ENCODE results near the gene VWDE. TPM values are rescaled to one million over a fixed set of nuclear protein-coding genes. Genes with fewer than 3 reads are reported as not detected.
A peak's percentile ranks its signal among the peaks of the same experiment; 100 is the strongest.

Gene VWDE
- total RNA-seq, 1 experiment from 2014 or later, result 3.1 TPM

- BruUV-seq (replicated peaks), result no TSS peak
- no peak overlapping the region for H3K4me3 Mint-ChIP-seq (ENCODE audit: unreplicated experiment)
- no peaks in the 10 kb centered on the region for H3K36me3 Mint-ChIP-seq (ENCODE audit: insufficient read depth, unreplicated experiment)
- no peaks in the 10 kb centered on the region for H3K9me3 Mint-ChIP-seq (ENCODE audit: unreplicated experiment)
- no peaks in the 10 kb centered on the region for H3K4me1 Mint-ChIP-seq (ENCODE audit: insufficient read depth, unreplicated experiment)
- ChIA-PET CTCF (interaction anchor here (0.7 to 2.1 kb wide), 7 partner anchors 12 to 946 kb away, joined by 3 to 16 read pairs (median 4); partner anchors contain the start of genes THSD7A and TMEM106B), POLR2A (interaction anchor here (0.7 kb wide), 1 partner anchor 109 kb away, joined by 3 read pairs; the partner anchor contains the start of gene TMEM106B)
- no peaks in the 10 kb centered on the region for H3K27me3 Mint-ChIP-seq (ENCODE audit: insufficient read depth, unreplicated experiment)
- H3K27ac Mint-ChIP-seq (ENCODE audit: low read depth, unreplicated experiment), result no peak overlapping the region
- DNase-seq (ENCODE audit: unreplicated experiment), result no peak
- no peak for TF ChIP-seq CTCF (IDR thresholded peaks at IDR 0.05; ENCODE audit: unreplicated experiment)
- intact Hi-C loops (cut with micrococcal nuclease), result loop anchor here (5.0 to 10.0 kb wide), 2 partner anchors 766 to 948 kb away; no protein-coding TSS in a partner anchor
Observed at GRCh38 chr7:12320241-12320986, 83.3 kb downstream of the VWDE start.

GRCh38 chr7:12317675-12318074 lies 86.0 kb downstream of the VWDE start:
- no peak for DNase-seq (ENCODE audit: unreplicated experiment)
- no peak for TF ChIP-seq CTCF (IDR thresholded peaks at IDR 0.05; ENCODE audit: unreplicated experiment)
- CTCF ChIA-PET, result interaction anchor here (1.6 kb wide), 1 partner anchor 244 kb away, joined by 3 read pairs; no protein-coding TSS in a partner anchor
- POLR2A ChIA-PET, result interaction anchor here (1.4 kb wide), 1 partner anchor 106 kb away, joined by 9 read pairs; the partner anchor contains the start of gene TMEM106B
- H3K4me3 Mint-ChIP-seq (ENCODE audit: unreplicated experiment), result no peak overlapping the region
- no TSS peak for BruUV-seq (replicated peaks)
- H3K9me3 Mint-ChIP-seq (ENCODE audit: unreplicated experiment), result no peaks in the 10 kb centered on the region
- no peaks in the 10 kb centered on the region for H3K4me1 Mint-ChIP-seq (ENCODE audit: insufficient read depth, unreplicated experiment)
- H3K36me3 Mint-ChIP-seq (ENCODE audit: insufficient read depth, unreplicated experiment), result no peaks in the 10 kb centered on the region
- no peak overlapping the region for H3K27ac Mint-ChIP-seq (ENCODE audit: low read depth, unreplicated experiment)
- intact Hi-C loops (cut with micrococcal nuclease), result no loop called here
- H3K27me3 Mint-ChIP-seq (ENCODE audit: insufficient read depth, unreplicated experiment), result no peaks in the 10 kb centered on the region

GRCh38 chr7:12316925-12317324 lies 86.7 kb downstream of the VWDE start:
- POLR2A ChIA-PET, result no interaction called here
- Mint-ChIP-seq H3K4me1 (ENCODE audit: insufficient read depth, unreplicated experiment) (no peaks in the 10 kb centered on the region), H3K4me3 (ENCODE audit: unreplicated experiment) (no peak overlapping the region), H3K27ac (ENCODE audit: low read depth, unreplicated experiment) (no peak overlapping the region), H3K9me3 (ENCODE audit: unreplicated experiment) (no peaks in the 10 kb centered on the region), H3K36me3 (ENCODE audit: insufficient read depth, unreplicated experiment) (no peaks in the 10 kb centered on the region), H3K27me3 (ENCODE audit: insufficient read depth, unreplicated experiment) (no peaks in the 10 kb centered on the region)
- intact Hi-C loops (cut with micrococcal nuclease), result no loop called here
- no peak for TF ChIP-seq CTCF (IDR thresholded peaks at IDR 0.05; ENCODE audit: unreplicated experiment)
- no TSS peak for BruUV-seq (replicated peaks)
- CTCF ChIA-PET, result interaction anchor here (1.6 kb wide), 1 partner anchor 244 kb away, joined by 3 read pairs; no protein-coding TSS in a partner anchor
- DNase-seq (ENCODE audit: unreplicated experiment), result no peak

GRCh38 chr7:12315049-12315448 lies 88.6 kb downstream of the VWDE start:
- Mint-ChIP-seq H3K36me3 (ENCODE audit: insufficient read depth, unreplicated experiment) (no peaks in the 10 kb centered on the region), H3K4me3 (ENCODE audit: unreplicated experiment) (no peak overlapping the region), H3K27me3 (ENCODE audit: insufficient read depth, unreplicated experiment) (no peaks in the 10 kb centered on the region), H3K9me3 (ENCODE audit: unreplicated experiment) (no peaks in the 10 kb centered on the region), H3K27ac (ENCODE audit: low read depth, unreplicated experiment) (no peak overlapping the region), H3K4me1 (ENCODE audit: insufficient read depth, unreplicated experiment) (no peaks in the 10 kb centered on the region)
- no peak for TF ChIP-seq CTCF (IDR thresholded peaks at IDR 0.05; ENCODE audit: unreplicated experiment)
- no TSS peak for BruUV-seq (replicated peaks)
- ChIA-PET POLR2A (no interaction called here), CTCF (interaction anchor here (0.6 kb wide), 1 partner anchor 263 kb away, joined by 3 read pairs; no protein-coding TSS in a partner anchor)
- peak; percentile 8 for DNase-seq (ENCODE audit: unreplicated experiment)
- intact Hi-C loops (cut with micrococcal nuclease), result no loop called here

Data from MCF 10A (cell line).